T47D (cell line): Measurements from ENCODE around the gene CDK5RAP1.
"Not testable (repeated sequence)": the region's sequence is repeated elsewhere in the genome, so short reads cannot be mapped to it uniquely, and the experiment has no call there.

Experiments
- DNase-seq, 2 experiments: peaks; one replicate each; pipeline versions ENCODE4 v3.0.0 to v3.0.0-alpha.2; 2011 to 2012; ENCODE audit warnings: low read depth in 1 of 2, low spot score in 1 of 2
- JUND ChIP-seq: IDR thresholded peaks from 2 replicates; pipeline ENCODE4 v1.6.1; 2012; ENCODE audit warnings: low read depth
- in situ Hi-C: cut with HindIII; loops from 2 replicates; pipeline ENCODE4 v1.10.0; 2016; ENCODE audit warnings: low sequenced_read_pairs, low pct_unique_long_range_greater_than_20kb

The CDK5RAP1 gene

DNA sequence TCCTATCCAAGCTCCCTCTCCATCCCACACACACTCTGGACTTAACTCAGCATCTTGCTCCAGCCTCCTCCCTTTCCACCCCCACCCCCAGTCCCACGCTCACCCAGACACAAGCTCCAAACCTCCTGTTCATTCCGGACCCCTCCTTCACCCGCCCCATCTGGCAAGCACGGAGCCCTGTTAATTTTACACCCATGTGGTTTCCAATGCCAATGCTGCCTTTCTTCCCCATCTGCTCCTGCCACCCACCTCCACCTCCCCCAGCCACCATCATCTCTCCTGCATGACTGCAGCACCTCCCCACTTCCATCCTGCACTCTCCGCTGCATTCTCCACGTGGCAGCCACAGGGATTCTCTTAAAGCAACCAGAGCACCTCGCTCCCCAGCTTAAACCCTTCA is 9.9 kb upstream of the CDK5RAP1 start:
- DNase-seq: no peak
- no peak for TF ChIP-seq JUND
- in situ Hi-C loops: no loop called here

DNA sequence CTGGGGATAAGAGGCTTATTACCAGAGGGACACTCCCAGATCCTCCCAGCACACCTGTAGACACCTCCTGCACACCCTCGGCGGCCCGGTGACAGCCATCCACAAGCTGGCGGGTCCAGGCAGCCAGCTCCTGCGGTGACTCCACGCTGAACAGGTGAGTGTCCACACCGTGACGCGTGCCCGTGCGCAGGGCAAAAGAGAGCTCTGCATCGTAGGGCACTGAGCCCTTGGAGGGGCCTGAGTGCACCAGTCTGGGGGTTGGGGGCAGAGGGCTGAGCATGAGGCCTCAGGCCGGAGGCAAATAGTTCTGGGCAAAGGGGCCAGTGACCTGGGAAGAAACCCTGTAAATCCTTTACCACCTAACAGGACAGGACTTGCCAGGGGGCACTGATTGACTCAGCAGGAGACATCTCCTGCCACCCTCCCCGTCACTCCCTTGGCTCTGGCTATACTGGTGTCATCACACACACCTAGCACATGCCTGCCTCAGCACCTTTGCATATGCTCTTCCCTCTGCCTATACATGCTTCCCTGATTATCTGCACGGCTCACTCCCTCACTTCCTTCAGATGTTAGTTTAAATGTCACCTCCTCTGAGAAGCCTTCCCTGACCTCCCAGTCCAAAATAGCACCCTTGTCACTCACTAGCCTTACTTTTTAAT is 8.9 kb upstream of the CDK5RAP1 start:
- in situ Hi-C loops: no loop called here
- no peak for DNase-seq
- no peak for TF ChIP-seq JUND

DNA sequence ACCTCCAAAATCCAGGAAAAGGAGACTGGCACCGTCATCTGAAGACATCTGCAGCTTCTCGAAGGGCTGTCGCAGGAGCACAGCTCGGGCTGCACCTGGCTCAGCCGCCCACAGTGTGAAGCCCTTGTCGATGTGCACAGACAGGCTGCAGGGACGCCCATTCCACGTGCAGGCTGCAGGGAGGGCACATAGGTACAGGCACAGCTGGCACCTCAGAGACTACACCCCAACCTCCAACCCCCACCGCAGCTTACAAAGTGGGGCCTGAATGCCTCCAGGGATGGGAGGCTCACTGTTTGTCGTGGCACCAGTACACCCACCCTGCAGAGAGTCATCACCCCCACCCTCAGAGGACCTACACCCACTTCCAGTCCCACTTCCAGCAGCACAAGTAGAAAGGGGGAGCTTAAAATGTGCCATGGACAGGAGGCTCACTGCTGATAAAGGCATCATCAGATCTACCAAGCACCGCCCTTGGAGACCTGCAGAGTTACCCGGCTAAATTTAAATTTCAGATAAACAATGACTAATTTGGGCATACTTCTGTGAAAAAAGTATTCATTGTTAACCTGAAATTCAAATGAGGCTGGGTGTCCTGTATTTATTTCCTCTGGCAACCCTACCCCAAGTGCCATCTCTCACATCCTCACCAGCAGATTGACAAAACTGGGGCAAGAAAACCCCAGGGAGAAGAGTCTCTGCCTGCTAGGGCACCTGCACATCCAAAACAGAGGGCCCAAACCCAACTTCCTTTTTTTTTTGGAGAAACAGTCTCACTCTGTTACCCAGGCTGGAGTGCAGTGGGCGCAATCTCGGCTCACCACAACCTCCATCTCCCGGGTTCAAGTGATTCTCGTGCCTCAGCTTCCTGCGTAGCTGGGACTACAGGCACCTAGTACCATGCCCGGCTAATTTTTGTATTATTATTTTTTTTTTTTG is 7.7 kb upstream of the CDK5RAP1 start:
- DNase-seq: no peak
- TF ChIP-seq JUND: no peak
- in situ Hi-C loops: no loop called here

DNA sequence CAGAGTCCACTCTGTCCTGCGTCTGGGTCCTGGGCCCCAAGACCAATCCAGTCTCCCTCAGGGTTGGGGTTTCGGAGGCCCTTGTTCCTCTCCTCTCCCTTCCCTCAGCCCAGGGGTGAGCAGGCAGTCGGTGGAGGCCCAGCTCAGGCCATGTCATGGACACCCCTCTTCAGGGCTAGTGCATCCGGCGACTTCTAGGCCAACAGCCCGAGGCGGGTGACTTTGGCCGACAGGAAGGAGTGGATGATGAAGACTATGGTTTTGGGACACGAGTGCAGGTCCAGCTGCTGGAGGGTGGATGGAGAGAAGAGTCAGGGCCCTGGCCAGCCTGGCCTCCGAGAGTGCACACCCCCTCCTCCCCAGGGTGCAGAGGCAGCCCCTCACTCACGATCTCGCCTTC is 7.0 kb upstream of the CDK5RAP1 start:
- in situ Hi-C loops: no loop called here
- no peak for TF ChIP-seq JUND
- DNase-seq: no peak

DNA sequence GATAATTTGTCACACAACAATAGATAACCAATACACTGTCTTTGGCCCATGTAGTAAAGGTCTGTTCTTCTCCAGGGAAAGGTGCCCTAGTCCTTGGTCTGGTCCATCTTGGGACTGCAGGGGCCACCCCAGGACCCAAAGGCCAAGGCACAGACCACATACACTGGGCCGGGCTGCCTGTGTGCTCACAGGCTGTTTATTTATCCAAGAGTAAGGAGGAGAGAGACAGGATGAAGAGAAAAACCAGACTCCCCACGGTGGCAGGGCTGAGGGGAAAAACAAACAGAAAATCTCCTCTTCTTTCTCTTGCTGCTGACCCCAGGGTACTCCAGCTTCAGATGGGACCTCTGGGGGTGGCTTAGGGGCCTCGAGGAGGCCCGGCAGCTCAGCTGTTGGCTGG is 6.5 kb upstream of the CDK5RAP1 start:
- no peak for TF ChIP-seq JUND
- no peak for DNase-seq
- in situ Hi-C loops: no loop called here

DNA sequence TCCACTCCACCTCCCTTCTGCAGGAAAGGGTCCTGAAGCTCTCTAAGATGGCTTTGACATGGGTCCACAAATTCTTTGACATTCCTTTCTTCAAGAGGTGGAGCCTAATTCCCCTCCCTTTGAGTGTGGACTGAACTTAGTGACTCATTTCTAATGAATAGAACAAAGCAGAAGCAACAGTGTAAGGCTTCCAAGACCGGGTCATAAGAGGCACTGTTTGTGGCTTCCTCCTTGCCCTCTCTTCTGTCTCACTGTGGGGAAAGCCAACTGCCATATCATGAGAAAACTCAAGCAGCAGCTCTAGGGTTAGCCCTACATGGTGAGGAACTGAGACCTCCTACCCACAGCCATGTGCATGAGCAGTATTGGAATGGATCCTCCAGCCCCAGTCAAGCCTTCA is 5.9 kb upstream of the CDK5RAP1 start:
- in situ Hi-C loops: no loop called here
- TF ChIP-seq JUND: no peak
- no peak for DNase-seq

DNA sequence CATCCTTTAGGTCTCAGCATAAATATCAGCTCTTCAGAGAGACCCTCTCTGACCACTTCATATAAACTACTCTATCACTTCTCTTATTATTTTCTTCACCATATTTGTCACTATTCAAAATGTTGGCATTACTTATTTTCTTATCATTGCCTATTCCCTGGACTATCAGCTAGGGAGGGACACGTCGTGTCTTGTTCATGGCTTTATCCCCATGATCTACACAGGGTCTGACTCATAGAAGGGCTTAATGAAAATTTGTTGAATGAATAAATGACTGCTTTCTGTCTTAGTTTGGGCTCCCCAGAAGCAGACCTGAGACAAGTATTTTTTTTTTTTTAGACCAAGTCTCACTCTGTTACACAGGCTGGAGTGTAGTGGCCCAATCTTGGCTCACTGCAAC is 3.0 kb upstream of the CDK5RAP1 start:
- in situ Hi-C loops: no loop called here
- no peak for TF ChIP-seq JUND

DNA sequence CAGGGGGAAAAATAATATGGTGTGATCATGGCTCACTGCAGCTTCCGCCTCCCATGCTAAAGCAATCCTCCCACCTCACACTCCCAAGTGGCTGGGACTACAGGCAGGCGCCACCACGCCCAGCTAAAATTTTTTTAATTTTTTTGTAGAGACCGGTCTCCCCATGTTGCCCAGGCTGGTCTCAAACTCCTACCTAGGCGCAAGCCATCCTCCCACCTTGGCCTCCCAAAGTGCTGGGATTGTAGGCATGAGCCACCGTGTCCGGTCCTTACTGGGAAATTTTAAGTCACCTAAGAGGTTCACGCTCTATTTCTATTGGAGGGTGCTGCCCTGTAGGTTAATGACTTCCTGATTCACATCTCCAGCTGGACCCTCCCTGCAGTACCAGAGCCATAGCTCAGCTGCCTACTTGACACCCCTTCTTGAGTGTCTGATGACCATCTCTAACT is 626 bp upstream of the CDK5RAP1 start:
- DNase-seq: no peak
- TF ChIP-seq JUND: no peak
- in situ Hi-C loops: no loop called here

More for the DNA sequence above, 3.0 kb upstream of the CDK5RAP1 start:
- no peak for DNase-seq

DNA sequence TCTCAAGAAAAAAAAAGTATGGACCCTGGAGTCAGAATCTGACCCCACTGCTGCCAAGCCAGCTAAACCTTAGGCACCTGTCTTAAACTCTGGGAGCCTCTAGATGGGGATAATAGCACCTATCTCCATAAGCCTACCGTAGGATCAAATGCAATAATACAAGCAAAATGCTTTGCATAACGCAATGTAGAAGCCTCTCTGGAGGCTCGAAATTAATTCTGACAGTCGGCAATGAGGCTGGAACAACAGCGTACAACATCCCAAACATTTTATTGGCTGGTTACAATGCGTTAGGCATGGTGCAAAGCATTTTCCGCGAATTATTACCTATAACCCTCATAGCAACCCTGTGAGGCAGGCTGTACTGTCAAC is 521 bp downstream of the CDK5RAP1 start:
- peak; percentile 51 to 56 for DNase-seq
- no peak for TF ChIP-seq JUND
- in situ Hi-C loops: no loop called here

DNA sequence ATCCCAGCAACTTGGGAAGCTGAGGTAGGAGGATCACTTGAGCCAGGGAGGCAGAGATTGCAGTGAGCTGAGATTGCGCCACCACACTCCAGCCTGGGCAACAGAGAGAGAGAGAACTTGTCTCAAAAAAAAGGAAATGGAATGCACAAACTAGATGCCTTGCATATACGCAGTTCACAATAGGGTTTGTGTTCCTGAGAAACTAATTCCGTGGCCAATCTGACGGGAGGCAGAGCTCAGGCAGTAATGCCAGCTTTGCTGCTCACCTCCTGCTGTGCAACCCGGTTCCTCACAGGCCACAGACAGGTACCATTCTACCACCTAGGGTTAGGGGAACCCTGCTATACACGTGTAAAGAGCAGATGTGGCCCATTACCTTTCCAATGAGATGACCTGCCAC is 1.4 kb downstream of the CDK5RAP1 start:
- TF ChIP-seq JUND: no peak
- in situ Hi-C loops: no loop called here
- no peak for DNase-seq

DNA sequence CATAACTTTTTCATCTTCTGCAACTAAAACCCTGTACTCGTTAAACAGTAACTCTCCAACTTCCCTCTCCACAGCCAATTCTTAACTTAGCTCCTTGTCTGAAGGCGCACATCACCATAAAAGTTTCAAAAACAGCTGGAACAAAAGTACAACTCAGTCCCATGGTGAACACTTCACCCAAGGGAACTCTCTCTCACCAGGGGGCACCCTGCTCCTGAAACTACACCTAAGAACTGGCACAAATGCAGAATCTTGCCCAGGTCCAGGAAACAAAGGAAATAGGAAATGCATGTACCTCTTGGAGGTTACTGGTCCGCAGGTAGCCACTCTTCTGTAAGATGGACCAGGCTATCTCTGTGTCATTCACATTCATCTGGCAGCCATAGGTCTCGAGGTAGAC is 6.6 kb downstream of the CDK5RAP1 start:
- TF ChIP-seq JUND: no peak
- in situ Hi-C loops: no loop called here
- DNase-seq: peak in 1 of 2 experiments; percentile 48

DNA sequence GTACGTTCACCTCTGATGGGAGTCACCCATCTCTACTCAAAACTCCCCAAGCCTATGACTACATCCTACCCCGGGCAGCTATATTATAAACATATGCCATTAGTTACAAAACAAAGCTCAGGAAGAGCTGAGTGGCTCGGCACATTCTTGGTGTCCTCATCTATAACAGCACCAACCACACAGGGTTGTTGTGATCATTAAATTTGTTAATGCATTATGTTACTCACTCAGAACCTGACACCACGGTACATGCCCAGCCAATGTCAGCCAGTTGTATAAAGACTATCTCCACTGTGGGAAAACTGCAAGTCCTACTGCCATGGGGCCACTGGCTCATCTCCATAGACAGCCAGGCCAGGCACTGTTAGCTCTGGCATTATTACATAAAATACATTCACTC is 7.7 kb downstream of the CDK5RAP1 start:
- in situ Hi-C loops: no loop called here
- TF ChIP-seq JUND: no peak
- no peak for DNase-seq

DNA sequence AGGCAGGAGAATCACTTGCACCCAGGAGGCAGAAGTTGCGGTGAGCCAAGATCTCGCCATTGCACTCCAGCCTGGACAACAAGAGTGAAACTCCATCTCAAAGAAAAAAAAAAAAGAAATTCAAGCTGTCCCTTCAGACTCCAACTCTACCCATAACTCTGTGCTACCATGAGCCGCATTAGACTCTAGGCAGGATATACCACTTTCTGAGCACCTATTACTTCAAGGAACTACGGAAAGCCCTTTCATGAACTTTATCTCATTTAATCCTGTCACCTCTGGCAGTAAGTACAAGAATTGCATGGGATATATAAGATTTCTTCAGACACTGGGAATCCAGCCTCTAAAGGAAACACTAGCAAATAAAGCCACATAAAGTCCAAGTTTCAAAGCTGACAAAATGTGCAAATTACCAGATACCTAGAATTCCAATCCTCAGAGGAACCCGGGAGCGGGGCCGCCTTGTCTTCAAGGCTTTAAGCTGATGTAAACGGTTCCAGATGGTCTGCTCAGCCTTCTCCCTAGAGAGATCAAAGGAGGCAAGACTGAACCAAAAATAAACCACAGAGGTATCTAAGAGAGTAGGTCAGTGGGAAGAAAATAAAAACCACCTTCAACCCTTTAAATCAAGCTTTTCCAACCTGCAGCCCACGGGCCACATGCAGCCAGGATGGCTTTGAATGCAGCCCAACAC is 9.4 kb downstream of the CDK5RAP1 start:
- no peak for TF ChIP-seq JUND
- DNase-seq: no peak
- in situ Hi-C loops: no loop called here

DNA sequence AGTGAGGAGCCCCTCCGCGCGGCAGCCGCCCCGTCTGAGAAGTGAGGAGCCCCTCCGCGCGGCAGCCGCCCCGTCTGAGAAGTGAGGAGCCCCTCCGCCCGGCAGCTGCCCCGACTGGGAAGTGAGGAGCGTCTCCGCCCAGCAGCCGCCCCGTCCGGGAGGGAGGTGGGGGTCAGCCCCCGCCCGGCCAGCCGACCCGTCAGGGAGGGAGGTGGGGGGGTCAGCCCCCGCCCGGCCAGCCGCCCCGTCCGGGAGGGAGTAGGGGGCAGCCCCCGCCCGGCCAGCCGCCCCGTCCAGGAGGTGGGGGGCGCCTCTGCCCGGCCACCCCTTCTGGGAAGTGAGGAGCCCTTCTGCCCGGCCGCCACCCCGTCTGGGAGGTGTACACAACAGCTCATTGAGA is 12.0 kb downstream of the CDK5RAP1 start:
- in situ Hi-C loops, DNase-seq: not testable (repeated sequence)
